Measurements from ENCODE around the gene SCARF2.

Gene SCARF2

GRCh38 chr22:20389288-20389687 is 48.3 kb downstream of the SCARF2 start:
- CTCF ChIA-PET = no interaction called here
- no peak for DNase-seq (ENCODE audit: low read depth, low spot score)
- POLR2A ChIA-PET = no interaction called here
- no peak for TF ChIP-seq CTCF (IDR thresholded peaks at IDR 0.05; ENCODE audit: insufficient read depth, low read length, missing control alignments)
- H3K4me3 ChIP-seq (ENCODE audit: low read depth, low read length) = no peak overlapping the region

GRCh38 chr22:20388200-20388599 is 49.4 kb downstream of the SCARF2 start:
- CTCF ChIA-PET = no interaction called here
- TF ChIP-seq CTCF (IDR thresholded peaks at IDR 0.05; ENCODE audit: insufficient read depth, low read length, missing control alignments) = no peak
- POLR2A ChIA-PET = interaction anchor here (0.7 kb wide), 1 partner anchor 26 kb away, joined by 3 read pairs; no protein-coding TSS in a partner anchor
- no peak for DNase-seq (ENCODE audit: low read depth, low spot score)
- H3K4me3 ChIP-seq (ENCODE audit: low read depth, low read length) = no peak overlapping the region

- POLR2A ChIA-PET = no interaction called here
- no peak for DNase-seq (ENCODE audit: low read depth, low spot score)
- CTCF ChIA-PET = no interaction called here
- TF ChIP-seq CTCF (IDR thresholded peaks at IDR 0.05; ENCODE audit: insufficient read depth, low read length, missing control alignments) = no peak
- no peak overlapping the region for H3K4me3 ChIP-seq (ENCODE audit: low read depth, low read length)
These were observed 50.7 kb downstream of the SCARF2 start for GRCh38 chr22:20386972-20387371.

GRCh38 chr22:20386336-20386735 is 51.3 kb downstream of the SCARF2 start:
- no peak for TF ChIP-seq CTCF (IDR thresholded peaks at IDR 0.05; ENCODE audit: insufficient read depth, low read length, missing control alignments)
- no peak for DNase-seq (ENCODE audit: low read depth, low spot score)
- ChIA-PET CTCF (no interaction called here), POLR2A (no interaction called here)
- H3K4me3 ChIP-seq (ENCODE audit: low read depth, low read length) = no peak overlapping the region

- ChIA-PET CTCF (no interaction called here), POLR2A (no interaction called here)
- H3K4me3 ChIP-seq (ENCODE audit: low read depth, low read length) = no peak overlapping the region
- TF ChIP-seq CTCF (IDR thresholded peaks at IDR 0.05; ENCODE audit: insufficient read depth, low read length, missing control alignments) = no peak
- no peak for DNase-seq (ENCODE audit: low read depth, low spot score)
These were observed 52.8 kb downstream of the SCARF2 start for GRCh38 chr22:20384865-20385264.

GRCh38 chr22:20384171-20384570 is 53.5 kb downstream of the SCARF2 start:
- DNase-seq (ENCODE audit: low read depth, low spot score) = no peak
- POLR2A ChIA-PET = no interaction called here
- TF ChIP-seq CTCF (IDR thresholded peaks at IDR 0.05; ENCODE audit: insufficient read depth, low read length, missing control alignments) = no peak
- H3K4me3 ChIP-seq (ENCODE audit: low read depth, low read length) = no peak overlapping the region
- CTCF ChIA-PET = no interaction called here
